Endometrial microvascular endothelial cells (primary cell): ENCODE results near the gene CADM2. TPM values are rescaled to one million over a fixed set of nuclear protein-coding genes. Genes with fewer than 3 reads are reported as not detected.

Source experiments
- in situ Hi-C: cut with HindIII; loops from 2 replicates; pipeline ENCODE4 v1.10.0; 2017; ENCODE audit warnings: low sequenced_read_pairs, low pct_unique_long_range_greater_than_20kb; ENCODE audit errors: inconsistent ontology term
- total RNA-seq: library from RNA; depleted of rRNA; stranded (reverse); fragments of >200 nt; gene quantifications from one replicate; pipeline ENCODE4 v1.2.3, GENCODE V29; 2015; ENCODE audit errors: inconsistent ontology term

Gene CADM2
- total RNA-seq, 1 donor from 2014 or later: not detected

DNA sequence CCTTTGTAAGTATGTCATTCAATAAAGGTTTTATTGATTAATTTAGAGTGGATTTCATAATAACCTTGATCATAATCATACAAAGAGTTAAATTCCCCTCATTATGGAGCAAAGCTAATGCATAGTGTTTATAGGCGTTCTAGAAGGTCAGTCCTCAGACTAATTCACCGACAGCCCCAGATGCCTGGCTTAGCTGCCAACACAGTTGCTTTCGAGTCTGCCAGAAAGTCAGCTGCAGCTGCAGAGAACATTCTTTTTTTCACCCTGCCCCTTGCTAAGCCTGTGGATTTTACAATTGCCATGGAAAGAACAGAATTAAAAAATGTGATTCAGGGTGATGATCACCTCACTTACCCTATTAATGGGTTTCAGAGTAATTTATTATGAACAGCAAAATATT lies 21.2 kb downstream of the CADM2 start:
- in situ Hi-C loops: no loop called here

DNA sequence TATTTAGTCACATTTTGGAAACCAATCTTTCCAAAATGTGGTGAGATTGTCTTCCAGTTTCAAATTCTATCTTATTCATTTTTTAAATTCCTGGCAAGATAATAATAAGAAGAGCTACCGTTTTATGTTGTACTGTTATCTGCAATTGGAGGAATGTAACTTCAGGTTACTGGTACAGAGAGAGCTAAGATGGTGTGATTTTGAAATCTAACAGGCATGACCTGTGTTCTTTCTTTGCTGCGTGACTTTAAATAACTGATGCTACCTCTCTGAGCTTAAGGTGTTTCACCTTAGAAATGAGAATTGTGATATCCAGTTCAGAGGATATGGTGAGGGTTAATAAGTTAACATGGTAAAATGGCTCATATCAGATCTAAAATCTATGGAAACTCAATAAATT lies 21.7 kb downstream of the CADM2 start:
- in situ Hi-C loops: no loop called here

DNA sequence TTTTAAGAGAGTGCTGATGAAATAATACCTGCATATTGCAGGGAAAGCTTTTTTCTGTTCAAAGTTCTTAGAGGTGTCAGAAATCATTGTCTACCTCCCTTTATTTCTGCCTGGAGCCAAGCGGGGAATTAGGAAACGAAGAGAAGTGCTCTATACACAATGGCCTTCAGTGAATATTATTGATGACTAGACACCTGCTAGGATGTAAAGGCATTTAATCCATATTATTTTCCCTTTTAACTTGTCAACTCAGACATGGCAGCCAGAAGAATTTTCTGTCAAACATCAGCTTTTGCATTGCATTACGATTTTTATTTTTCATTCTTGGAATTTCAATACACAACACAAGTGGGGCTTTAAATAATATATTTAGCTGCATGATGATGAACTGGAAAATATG lies 24.7 kb downstream of the CADM2 start:
- in situ Hi-C loops: no loop called here

DNA sequence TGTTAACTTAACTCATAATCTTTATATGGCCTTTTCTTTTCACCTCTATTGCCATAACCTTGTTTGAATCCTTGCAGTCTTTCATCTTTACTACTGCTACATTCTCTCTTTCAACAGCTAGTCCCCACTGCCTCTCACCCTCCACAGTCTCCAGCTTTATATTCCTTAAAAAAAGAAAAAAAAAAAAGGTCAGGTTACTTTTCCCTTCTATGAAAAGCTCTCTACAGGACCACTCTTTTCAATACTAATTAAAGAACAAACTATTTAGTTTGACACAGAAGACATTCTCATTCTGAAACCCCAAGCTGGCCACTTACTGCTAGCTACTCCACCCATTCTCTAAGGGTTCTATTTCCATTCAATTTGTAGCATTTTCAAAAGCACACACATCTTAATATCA lies 25.6 kb downstream of the CADM2 start:
- in situ Hi-C loops: no loop called here

DNA sequence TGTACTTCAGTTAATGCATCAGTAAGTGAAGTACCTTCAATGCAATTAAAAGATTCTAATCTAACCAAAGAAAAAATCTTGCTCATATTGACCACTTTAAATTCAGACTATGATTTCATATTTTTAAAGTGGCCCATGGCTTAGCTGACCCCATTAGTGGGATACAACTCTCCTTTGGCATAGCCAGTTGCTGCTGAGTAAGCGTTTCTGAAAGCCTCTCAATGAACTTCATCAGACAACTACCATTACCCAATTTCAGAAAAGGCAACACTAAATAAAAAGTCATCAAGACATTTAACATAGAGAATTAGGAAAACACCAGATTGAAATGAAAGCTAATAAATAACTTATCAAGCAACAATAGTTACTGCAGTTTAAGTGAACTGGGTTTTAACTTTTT lies 27.0 kb downstream of the CADM2 start:
- in situ Hi-C loops: no loop called here

DNA sequence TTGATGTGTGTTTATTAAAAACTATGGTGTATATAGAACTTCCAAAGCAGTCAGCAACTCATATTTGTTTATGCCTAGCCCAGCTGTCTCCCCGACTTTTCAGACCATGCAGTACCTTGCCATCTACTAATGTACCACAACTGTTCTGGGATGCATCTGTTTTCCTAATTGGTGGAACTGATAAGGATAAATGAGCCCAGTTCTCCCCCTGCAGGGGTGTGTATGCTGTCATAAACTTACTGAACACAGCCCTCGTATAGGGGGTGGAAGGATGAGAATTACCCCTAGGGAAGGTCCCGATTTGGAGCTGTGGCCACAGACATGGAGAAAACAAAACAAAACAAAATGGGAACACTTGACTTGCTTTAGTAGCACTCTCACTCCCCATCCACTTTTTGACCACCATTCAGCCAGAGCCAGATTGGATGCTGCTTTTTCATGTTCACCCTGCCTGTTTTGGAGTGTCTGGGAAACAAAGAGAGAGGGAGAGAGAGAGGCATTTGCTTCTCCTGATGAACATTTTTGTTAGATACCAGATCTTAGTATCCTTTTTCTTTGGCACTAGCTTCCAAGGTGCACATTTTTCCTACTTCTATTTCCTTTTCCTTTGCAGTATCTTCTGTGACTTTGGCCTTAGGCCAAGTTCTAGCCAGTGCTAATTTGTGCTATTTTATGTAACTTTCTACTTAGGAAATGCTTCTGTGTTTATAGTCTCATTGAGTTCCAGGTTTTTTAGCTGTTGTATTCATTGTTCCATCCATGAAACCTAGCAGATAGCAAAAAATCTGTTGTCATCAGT lies 29.1 kb downstream of the CADM2 start:
- in situ Hi-C loops: no loop called here

DNA sequence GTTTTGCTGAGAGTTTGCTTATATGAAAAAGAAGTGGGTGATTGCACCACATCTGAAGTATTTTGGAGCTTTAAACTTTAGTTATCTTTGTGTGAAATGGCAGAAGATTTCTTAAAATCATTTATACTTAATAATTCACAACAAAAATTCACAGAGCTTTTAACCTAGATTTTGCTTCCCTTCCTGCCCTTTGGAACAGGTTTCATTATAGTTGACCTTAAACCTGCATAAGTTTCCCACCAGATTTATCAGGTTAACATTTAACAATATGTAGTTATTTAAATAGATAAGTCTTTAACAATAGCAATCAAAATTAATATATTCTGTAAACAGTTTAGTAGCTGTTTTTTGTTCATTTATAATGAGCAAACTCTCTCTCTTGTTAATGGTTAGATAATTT lies 30.3 kb downstream of the CADM2 start:
- in situ Hi-C loops: no loop called here

DNA sequence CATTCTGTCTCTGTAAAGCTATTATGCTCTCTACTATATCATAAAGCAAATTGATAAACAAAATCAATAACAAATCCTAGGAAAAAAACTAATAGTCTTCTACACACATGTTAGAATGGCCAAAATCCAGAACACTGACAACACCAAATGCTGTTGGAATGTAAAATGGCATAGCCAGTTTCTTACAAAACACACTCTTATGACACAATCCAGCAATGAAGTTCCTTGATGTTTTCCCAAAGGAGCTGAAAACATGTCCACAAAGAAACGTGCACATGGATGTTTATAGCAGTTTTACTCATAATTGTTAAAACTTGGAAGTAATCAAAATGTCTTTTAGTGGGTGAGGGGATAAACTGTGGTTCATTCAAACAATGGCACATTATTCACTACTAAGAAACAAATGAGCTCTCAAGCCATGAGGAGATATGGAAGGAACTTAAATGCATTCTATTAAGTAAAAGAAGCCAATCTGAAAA lies 32.7 kb downstream of the CADM2 start:
- in situ Hi-C loops: no loop called here

DNA sequence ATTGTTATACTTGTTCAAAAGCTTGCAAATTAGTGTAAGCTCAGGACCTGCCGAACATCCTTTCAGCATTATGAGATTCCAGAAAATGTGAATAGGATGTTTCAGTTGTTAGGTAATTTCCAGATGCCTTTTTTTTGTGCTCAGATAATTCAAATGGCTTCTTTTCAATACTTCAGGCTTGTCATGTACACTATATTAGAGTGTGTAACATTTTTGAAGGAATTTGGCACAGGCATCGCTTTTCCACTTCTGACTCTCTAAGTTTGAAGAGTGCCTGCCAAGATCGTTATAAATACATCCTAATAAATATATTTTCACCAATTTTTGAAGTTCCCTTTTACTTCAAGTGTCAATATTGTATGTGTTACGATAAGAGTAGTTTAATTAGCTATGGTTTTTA lies 35.2 kb downstream of the CADM2 start:
- in situ Hi-C loops: no loop called here

DNA sequence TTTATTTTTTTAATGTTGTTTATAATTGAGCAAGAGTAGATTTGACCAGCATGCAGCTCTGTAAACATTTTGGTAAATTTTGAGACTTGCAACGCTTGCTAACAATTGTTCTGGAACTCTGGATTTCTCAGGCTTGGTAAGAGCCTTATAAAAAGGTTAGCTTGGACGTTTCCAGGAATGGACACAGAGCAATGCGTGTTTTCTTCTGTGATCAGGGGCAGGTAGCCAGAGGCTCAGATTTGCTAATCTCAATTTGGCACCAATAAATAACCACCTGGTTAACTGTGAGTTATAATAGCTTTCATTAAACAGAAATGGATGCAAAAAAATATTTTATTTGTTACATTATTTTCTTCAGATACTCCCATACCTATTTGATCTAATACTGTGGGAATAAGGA lies 39.8 kb downstream of the CADM2 start:
- in situ Hi-C loops: no loop called here

DNA sequence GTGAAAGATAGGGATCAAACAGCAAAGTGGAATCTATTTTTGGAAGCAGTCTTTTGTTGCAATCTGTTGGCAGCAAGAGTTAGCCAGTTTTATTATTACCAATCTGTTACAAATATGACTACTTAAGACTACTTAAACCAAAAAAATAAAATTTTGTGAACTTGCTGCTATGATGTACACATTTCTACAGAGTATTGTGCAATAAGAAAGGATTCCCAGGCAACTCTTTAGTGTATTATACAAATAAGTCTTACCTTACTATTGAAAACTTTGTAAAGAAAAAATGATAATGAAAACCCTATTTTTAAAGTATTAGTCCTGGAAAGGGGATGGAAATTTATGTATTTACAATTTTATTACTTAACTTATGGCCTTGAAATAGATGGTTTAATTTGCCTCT lies 44.7 kb downstream of the CADM2 start:
- in situ Hi-C loops: no loop called here

DNA sequence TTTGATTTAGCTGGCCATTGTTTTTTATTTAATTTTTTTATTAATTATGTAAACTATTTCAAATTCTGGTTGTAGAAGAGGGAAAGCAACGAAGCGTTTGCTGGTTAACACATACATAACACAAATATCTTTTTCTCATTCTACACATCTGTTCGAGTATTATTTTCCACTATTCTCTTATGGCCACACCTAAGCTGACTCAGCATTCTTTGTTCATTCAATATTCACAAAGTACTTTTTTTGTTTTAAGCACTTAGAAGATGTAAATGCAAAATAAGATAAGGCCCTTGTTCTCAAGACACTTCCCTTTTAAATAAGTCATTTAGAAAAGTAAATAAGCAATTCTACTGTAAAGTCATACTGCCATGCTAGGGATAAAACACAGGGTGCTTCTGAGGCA lies 45.4 kb downstream of the CADM2 start:
- in situ Hi-C loops: no loop called here

DNA sequence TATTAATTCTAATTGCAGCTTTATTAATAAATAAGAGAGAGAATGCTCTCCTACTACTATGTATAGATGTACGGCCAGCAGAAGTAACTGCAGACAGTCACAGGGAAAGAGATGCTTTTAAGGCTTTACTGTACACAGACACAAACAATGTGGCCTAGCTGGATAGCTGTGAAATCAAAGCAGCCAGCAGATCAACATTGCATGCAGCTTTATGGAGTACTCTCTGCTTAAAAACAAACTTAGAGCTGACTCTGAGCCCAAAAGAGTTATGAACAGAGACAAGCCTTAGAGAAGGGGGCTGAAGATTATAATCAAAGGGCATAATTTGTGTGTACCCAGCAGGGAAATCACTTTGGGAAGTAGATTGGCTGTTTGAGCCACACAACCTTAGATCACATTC lies 47.2 kb downstream of the CADM2 start:
- in situ Hi-C loops: no loop called here

DNA sequence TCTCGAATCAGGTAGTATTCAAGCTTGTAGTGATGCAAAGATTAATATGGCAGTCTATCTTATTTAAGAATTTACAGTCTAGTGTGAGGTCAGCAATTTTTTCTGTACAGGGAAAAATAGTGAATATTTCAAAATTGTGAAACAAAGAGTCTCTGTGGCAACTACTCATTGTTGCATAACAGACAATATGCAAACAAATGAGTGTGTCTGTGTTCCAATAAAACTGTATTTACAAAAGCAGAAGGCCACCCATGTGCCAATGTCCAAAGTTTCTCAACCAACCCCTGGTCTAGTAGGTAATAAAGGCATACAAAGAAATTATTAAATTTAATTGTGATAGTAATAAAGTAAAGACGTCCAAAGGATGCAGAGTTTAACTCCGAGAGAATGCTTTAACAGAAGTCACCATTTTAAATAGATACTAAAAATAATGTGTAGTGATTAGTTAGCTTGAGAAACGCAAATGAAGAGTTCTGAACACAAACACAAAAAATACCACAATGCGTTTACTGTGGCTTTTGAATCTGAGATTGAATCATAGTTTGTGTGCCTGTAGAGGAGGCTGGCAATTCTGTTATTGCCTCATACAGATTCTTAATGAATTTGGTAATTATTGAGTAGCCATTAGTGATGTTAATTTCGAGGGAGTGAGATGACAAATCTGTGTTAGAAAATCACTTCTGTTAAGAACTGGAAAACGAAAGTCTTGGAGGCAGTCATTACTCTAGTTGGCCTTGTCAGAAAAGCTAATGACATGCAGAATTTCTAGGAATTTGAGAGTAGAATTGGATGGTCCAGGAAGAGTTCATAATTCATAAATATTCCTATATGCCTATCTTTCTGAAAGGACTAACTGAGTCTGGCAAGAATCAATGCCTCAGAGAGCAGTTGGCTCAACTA lies 48.7 kb downstream of the CADM2 start:
- in situ Hi-C loops: no loop called here

DNA sequence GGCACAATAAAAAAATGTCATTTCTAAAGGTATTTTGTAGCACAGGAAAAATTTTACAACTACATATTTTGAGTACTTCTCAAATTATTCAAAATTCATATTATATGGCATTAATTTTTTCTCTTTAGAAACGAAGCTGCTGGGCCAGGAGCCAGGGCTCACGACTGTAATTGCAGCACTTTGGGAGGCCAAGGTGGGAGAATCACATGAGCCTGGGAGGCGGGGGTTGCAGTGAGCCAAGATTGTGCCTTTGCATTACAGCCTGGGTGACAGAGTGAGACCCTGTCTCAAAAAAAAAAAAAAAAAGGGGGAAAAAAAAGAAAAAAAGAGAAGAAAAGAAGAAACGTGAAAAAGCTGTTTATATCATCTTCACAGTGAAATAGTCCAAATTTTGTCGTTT lies 62.0 kb downstream of the CADM2 start:
- in situ Hi-C loops: no loop called here

DNA sequence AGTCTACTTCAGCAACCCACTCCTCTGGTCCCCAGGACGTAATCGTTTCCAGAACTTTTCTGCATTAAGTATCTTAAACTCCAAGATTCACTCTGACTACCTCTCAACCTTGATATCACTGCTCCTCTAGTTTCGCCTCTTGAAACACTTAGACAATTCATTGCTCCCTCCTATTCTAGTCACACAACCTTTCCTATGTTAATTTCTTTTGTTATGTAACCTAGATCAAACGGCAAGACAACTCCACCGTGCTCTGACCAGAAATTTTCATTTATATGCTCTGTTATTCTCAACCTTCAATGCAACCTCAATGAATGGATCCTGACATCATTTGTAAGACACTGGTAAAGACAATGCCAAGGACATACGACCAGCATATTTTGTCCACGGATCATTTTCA lies 71.3 kb downstream of the CADM2 start:
- in situ Hi-C loops: no loop called here

DNA sequence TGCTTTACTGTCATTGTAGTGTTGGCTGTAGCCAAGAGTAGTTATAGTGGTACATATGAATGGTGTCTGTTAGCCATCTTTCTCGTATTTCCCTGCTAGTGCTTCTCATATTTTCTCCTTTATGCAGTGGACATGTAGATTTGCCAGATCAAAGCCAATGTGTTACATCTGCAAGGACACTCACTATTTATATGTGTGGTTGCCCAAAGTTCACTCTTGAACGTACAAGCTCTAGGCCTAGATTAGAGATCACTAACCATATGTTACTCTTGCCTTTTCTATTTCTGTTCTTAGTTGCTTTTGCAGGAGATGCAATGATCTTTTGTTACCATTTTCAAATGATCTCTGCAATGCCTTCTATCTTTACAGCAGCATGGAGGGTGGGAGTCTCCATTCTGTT lies 78.4 kb downstream of the CADM2 start:
- in situ Hi-C loops: no loop called here

DNA sequence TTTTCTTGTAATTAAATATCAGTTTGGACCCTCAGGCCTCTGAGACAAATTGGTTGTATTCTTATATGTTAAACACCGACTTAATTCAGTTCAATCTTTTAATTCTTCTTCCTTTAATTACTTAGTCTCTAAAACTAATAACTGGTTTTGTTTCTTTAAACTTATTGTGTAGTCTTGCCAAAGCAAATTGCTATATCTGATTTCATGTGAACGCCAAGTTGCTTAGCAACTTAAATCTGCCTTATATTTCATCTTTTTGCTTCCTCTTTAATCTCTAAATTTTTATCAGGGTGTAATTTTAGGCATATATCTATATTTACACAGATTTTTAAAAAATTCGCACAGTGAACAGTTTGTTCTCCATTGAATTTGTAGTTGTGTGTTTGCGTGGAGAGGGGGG lies 82.2 kb downstream of the CADM2 start:
- in situ Hi-C loops: no loop called here

DNA sequence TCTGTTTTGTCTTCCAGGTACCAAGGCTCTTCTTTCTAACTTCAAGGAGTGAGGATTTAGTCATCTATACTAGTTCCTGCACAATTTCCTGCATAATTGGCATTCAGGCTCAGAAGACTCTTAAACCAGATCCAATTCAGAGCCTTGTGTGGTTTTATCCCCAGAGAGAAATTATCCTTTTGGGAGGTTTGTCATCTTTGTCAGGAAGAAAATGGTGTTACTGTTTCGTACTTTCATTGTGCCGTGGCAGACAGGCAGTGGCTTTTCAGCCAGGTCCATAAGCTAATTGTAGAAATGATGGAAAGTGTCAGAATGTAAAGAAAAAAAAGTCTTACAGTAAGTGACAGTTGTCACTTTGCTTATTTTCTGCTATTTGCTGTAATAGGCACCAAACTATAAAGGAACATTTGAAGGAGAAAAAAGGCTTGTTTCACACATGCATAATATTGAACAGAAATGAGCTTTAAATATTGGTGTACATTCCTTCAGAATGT lies 82.8 kb downstream of the CADM2 start:
- in situ Hi-C loops: no loop called here

DNA sequence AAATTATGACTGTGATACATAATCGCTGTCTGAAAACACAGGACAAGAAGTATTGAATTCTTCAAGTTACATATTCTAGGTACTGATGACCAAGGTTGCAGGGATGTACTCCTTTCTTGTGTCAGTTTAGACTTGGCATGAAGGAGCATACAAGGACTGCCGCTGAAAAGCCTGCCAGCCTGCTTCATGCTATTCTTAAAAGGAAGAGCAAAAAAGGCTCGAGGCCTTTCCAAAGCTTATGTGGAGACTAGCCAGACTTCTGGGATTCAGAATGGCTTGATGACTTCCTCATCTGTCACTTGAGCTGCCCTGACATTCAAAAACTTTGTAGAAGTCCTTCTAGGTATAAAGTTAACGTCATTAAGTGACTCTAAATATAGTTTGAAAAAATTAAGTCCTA lies 92.0 kb downstream of the CADM2 start:
- in situ Hi-C loops: no loop called here
